ENCODE results near the gene MAN2B2. TPM values are rescaled to one million over a fixed set of nuclear protein-coding genes. Genes with fewer than 3 reads are reported as not detected.

MAN2B2 gene
- total RNA-seq, 1 experiment from 2014 or later: 5.9 TPM

DNA sequence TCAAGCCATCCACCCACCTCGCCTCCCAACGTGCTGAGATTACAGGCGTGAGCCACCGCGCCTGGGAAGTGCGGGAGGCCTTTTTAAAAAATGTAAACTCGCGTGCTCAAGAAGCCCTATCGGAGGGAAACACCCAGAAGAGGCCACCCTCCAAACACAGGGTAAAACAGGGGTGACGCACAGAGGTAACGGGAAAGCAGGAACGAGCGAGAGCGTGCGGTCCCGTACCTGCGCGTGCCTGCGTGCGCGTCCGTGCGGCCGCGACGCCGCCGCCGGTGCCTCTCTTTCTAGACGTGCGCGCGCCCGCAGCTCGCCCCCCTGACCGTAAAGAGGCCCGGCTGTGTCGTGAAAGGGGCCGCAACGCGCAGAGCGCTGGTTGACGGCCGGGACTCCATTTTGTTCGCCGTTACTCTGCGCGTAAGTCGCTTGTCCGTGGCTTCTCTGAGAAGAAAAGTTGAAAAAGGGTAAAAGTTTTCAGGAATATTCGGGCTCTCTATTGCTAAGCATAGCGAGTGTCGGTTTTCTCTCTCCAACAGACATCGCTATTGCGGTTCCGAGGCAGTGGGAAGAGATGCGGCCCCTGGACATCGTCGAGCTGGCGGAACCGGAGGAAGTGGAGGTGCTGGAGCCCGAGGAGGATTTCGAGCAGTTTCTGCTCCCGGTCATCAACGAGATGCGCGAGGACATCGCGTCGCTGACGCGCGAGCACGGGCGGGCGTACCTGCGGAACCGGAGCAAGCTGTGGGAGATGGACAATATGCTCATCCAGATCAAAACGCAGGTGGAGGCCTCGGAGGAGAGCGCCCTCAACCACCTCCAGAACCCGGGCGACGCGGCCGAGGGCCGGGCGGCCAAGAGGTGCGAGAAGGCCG lies 65.5 kb downstream of the MAN2B2 start, which contains the start of gene MRFAP1:
TSS of gene MRFAP1 (plus strand) at position 394 of the 872 bp plus-strand sequence. CDS start at position 572, 178 bp downstream.
- Mint-ChIP-seq H3K27ac (peak within 1 kb of the TSS; percentile 99), H3K4me1 (peaks cover 19 to 24% of the 10 kb centered on the region in 2 experiments), H3K4me3 (peak within 1 kb of the TSS; percentile 99 to 100), H3K27me3 (ENCODE audit: low read depth) (peaks cover 1% of the 10 kb centered on the region; the same call in 1 of the 2 replicates), H3K9me3 (peaks cover 2 to 3% of the 10 kb centered on the region in 2 experiments; a peak in 1 of 5 replicates), H3K36me3 (ENCODE audit: insufficient read depth in 1 of 3, low read depth in 3 of 3) (peaks cover 22 to 26% (median 25%) of the 10 kb centered on the region in 3 experiments)
- TF ChIP-seq, protein P1, sequence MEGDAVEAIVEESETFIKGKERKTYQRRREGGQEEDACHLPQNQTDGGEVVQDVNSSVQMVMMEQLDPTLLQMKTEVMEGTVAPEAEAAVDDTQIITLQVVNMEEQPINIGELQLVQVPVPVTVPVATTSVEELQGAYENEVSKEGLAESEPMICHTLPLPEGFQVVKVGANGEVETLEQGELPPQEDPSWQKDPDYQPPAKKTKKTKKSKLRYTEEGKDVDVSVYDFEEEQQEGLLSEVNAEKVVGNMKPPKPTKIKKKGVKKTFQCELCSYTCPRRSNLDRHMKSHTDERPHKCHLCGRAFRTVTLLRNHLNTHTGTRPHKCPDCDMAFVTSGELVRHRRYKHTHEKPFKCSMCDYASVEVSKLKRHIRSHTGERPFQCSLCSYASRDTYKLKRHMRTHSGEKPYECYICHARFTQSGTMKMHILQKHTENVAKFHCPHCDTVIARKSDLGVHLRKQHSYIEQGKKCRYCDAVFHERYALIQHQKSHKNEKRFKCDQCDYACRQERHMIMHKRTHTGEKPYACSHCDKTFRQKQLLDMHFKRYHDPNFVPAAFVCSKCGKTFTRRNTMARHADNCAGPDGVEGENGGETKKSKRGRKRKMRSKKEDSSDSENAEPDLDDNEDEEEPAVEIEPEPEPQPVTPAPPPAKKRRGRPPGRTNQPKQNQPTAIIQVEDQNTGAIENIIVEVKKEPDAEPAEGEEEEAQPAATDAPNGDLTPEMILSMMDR (conservative IDR thresholded peaks at IDR 0.05): no peak
- Histone ChIP-seq H4K91ac (ENCODE audit: insufficient read length, low read depth, low read length) (no peak within 1 kb of the TSS), H2AFZ (ENCODE audit: low read length) (no peak within 1 kb of the TSS), H2BK120ac (ENCODE audit: low read depth, low read length, poor library complexity, severe bottlenecking) (no peak within 1 kb of the TSS), H2BK5ac (ENCODE audit: insufficient read length, low read length) (peak within 1 kb of the TSS; percentile 67), H3T11ph (ENCODE audit: low read length) (no peak within 1 kb of the TSS), H2BK12ac (ENCODE audit: insufficient read length, low read depth, low read length) (no peak within 1 kb of the TSS), H3K56ac (ENCODE audit: insufficient read length, low read depth, low read length) (no peak within 1 kb of the TSS), H3K23ac (ENCODE audit: insufficient read length, low read depth, low read length) (no peak within 1 kb of the TSS), H3K4ac (ENCODE audit: low read depth, low read length) (no peak within 1 kb of the TSS), H3K79me1 (ENCODE audit: insufficient read depth, low read depth, low read length, poor library complexity, severe bottlenecking) (peaks cover 8% of the 10 kb centered on the region), H4K20me1 (ENCODE audit: control insufficient read depth, insufficient read depth, insufficient read length) (no peaks in the 10 kb centered on the region), H4K5ac (ENCODE audit: insufficient read length, low read depth, low read length) (no peak within 1 kb of the TSS), H4K8ac (replicated peaks; ENCODE audit: insufficient read length, low read depth, low read length) (no peak within 1 kb of the TSS), H3K4me2 (ENCODE audit: insufficient read depth, insufficient read length, low read length) (peak within 1 kb of the TSS; percentile 95), H3K9me3 (ENCODE audit: control insufficient read depth, low read depth, low read length) (no peaks in the 10 kb centered on the region), H3K18ac (ENCODE audit: insufficient read length, low read depth, low read length) (peak within 1 kb of the TSS; percentile 79), H3K14ac (ENCODE audit: insufficient read depth, low read length) (peak within 1 kb of the TSS; percentile 95), H3K79me2 (ENCODE audit: insufficient read depth, low read length) (peaks cover 10% of the 10 kb centered on the region), H3K4me1 (ENCODE audit: insufficient read depth, low read length) (no peaks in the 10 kb centered on the region), H3K23me2 (ENCODE audit: insufficient read length, low read depth, low read length, poor library complexity, severe bottlenecking) (peaks cover 14% of the 10 kb centered on the region), H3K27ac (ENCODE audit: insufficient read length, low read depth, low read length) (peak within 1 kb of the TSS; percentile 51), H2AK5ac (ENCODE audit: insufficient read length, low read length) (no peak within 1 kb of the TSS), H2BK20ac (ENCODE audit: low read depth, low read length, poor library complexity, severe bottlenecking) (no peak within 1 kb of the TSS), H3K9ac (ENCODE audit: extremely low read depth, insufficient read length, low read length) (peak within 1 kb of the TSS; percentile 95), H3K27me3 (ENCODE audit: insufficient read depth, low read length) (no peaks in the 10 kb centered on the region), H2BK15ac (ENCODE audit: low read depth, low read length) (no peak within 1 kb of the TSS)
- WGBS (ENCODE audit: extremely low coverage, insufficient read length, low lambda C conversion rate): no CpG with 5 or more reads among the region's 90 CpGs
- DNase-seq: peak; percentile 91

All from H9 (cell line).